Nephron (organoid): Measurements from ENCODE around the gene ARHGAP23.
A peak's percentile ranks its signal among the peaks of the same experiment; 100 is the strongest.

Experiments
- H3K27ac Mint-ChIP-seq, 3 experiments: 2 replicates each; pipeline ENCODE4 v1.8.0; 2020; ENCODE audit warnings: mixed read lengths in 3 of 3, mild to moderate bottlenecking in 2 of 3, moderate library complexity in 1 of 3
- H3K27me3 Mint-ChIP-seq: 2 replicates; pipeline ENCODE4 v1.8.0; 2021; ENCODE audit warnings: low read depth, mild to moderate bottlenecking, moderate library complexity, mixed read lengths
- H3K36me3 Mint-ChIP-seq: 2 replicates; pipeline ENCODE4 v1.8.0; 2020; ENCODE audit warnings: low read depth, mixed read lengths
- H3K4me1 Mint-ChIP-seq: 2 replicates; pipeline ENCODE4 v1.8.0; 2020; ENCODE audit warnings: mixed read lengths
- H3K4me3 Mint-ChIP-seq, 3 experiments: 2 replicates each; pipeline ENCODE4 v1.8.0; 2020; ENCODE audit warnings: mild to moderate bottlenecking in 3 of 3, mixed read lengths in 3 of 3, moderate library complexity in 2 of 3
- H3K9me3 Mint-ChIP-seq: 2 replicates; pipeline ENCODE4 v1.8.0; 2020; ENCODE audit warnings: mixed read lengths
- TF ChIP-seq, protein P1 (sequence below), 3 experiments: fragments of 200-600 bp; sonication (generic); IDR thresholded peaks; one replicate each; pipeline ENCODE4 v1.5.0; 2021; ENCODE audit warnings: antibody characterized with exemption in 3 of 3; ENCODE audit not compliant: unreplicated experiment in 3 of 3

The ARHGAP23 gene

GRCh38 chr17:38415250-38416194 lies 12.7 kb upstream of the ARHGAP23 start:
- Mint-ChIP-seq H3K27me3 (peaks cover 35% of the 10 kb centered on the region), H3K4me3 (peak overlapping the region in 1 of 3 experiments; percentile 37), H3K36me3 (no peaks in the 10 kb centered on the region), H3K4me1 (peaks cover 26% of the 10 kb centered on the region), H3K9me3 (no peaks in the 10 kb centered on the region), H3K27ac (peak overlapping the region; percentile 53 to 88 (median 68))
- TF ChIP-seq, protein P1, sequence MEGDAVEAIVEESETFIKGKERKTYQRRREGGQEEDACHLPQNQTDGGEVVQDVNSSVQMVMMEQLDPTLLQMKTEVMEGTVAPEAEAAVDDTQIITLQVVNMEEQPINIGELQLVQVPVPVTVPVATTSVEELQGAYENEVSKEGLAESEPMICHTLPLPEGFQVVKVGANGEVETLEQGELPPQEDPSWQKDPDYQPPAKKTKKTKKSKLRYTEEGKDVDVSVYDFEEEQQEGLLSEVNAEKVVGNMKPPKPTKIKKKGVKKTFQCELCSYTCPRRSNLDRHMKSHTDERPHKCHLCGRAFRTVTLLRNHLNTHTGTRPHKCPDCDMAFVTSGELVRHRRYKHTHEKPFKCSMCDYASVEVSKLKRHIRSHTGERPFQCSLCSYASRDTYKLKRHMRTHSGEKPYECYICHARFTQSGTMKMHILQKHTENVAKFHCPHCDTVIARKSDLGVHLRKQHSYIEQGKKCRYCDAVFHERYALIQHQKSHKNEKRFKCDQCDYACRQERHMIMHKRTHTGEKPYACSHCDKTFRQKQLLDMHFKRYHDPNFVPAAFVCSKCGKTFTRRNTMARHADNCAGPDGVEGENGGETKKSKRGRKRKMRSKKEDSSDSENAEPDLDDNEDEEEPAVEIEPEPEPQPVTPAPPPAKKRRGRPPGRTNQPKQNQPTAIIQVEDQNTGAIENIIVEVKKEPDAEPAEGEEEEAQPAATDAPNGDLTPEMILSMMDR (IDR thresholded peaks at IDR 0.05; ENCODE audit: unreplicated experiment in 3 of 3): no peak

- TF ChIP-seq, protein P1 (IDR thresholded peaks at IDR 0.05; ENCODE audit: unreplicated experiment in 3 of 3): no peak
- H3K4me1 Mint-ChIP-seq: peaks cover 35% of the 10 kb centered on the region
- peaks cover 42% of the 10 kb centered on the region for H3K27me3 Mint-ChIP-seq
- peak overlapping the region in 1 of 3 experiments; percentile 36 for H3K27ac Mint-ChIP-seq
- H3K9me3 Mint-ChIP-seq: no peaks in the 10 kb centered on the region
- H3K36me3 Mint-ChIP-seq: no peaks in the 10 kb centered on the region
- H3K4me3 Mint-ChIP-seq: peak overlapping the region in 2 of 3 experiments; percentile 47 to 54
These were observed 11.4 kb upstream of the ARHGAP23 start for GRCh38 chr17:38416840-38417209.

- peaks cover 47% of the 10 kb centered on the region for H3K27me3 Mint-ChIP-seq
- TF ChIP-seq, protein P1 (IDR thresholded peaks at IDR 0.05; ENCODE audit: unreplicated experiment in 3 of 3): no peak
- H3K9me3 Mint-ChIP-seq: no peaks in the 10 kb centered on the region
- H3K36me3 Mint-ChIP-seq: no peaks in the 10 kb centered on the region
- peak overlapping the region in 2 of 3 experiments; percentile 47 to 54 for H3K4me3 Mint-ChIP-seq
- peaks cover 41% of the 10 kb centered on the region for H3K4me1 Mint-ChIP-seq
- peak overlapping the region in 1 of 3 experiments; percentile 36 for H3K27ac Mint-ChIP-seq
These were observed 10.9 kb upstream of the ARHGAP23 start for GRCh38 chr17:38417210-38417951.

DNA sequence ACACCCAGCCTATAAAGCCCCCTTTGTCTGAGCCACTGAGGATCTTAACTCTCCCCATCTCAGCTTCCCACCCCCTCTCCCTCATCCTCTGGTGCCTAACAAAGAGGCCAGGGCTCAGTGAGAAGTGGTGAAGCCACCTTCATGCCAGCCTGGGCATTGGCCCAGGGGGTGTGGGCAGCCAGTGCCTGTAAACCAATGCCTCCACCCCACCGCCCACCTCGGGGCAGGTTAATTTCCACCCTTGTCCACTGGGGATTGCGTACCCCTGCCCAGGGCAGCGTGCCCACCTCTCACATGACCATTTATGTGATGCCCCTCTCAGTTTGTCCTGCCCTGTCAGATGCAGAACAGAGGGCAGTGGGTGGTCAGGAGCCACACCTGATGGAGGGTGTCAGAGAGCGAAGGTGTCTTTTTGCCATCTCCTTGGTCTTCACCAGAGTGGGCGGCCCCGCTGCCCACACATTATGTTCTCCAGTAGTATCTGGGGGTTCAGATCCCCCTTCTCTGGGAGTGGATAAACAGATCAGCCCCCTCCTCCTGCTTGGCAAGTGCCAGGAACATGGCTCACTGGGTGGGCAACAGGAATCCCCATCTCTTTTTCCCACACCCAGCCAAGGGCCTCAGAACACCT lies 10.1 kb upstream of the ARHGAP23 start:
- Mint-ChIP-seq H3K9me3 (no peaks in the 10 kb centered on the region), H3K27ac (peak overlapping the region in 1 of 3 experiments; percentile 67), H3K4me1 (peaks cover 48% of the 10 kb centered on the region), H3K27me3 (peaks cover 47% of the 10 kb centered on the region), H3K4me3 (peak overlapping the region; percentile 88 to 93 (median 91)), H3K36me3 (no peaks in the 10 kb centered on the region)
- TF ChIP-seq, protein P1 (IDR thresholded peaks at IDR 0.05; ENCODE audit: unreplicated experiment in 3 of 3): no peak

GRCh38 chr17:38418693-38419507 lies 9.4 kb upstream of the ARHGAP23 start:
- H3K9me3 Mint-ChIP-seq: no peaks in the 10 kb centered on the region
- H3K27me3 Mint-ChIP-seq: peaks cover 49% of the 10 kb centered on the region
- H3K36me3 Mint-ChIP-seq: no peaks in the 10 kb centered on the region
- peak overlapping the region; percentile 88 to 93 (median 91) for H3K4me3 Mint-ChIP-seq
- TF ChIP-seq, protein P1 (IDR thresholded peaks at IDR 0.05; ENCODE audit: unreplicated experiment in 3 of 3): no peak
- peaks cover 54% of the 10 kb centered on the region for H3K4me1 Mint-ChIP-seq
- peak overlapping the region in 2 of 3 experiments; percentile 67 to 81 for H3K27ac Mint-ChIP-seq
